NCI-H187 treated with DMSO at 0.1 percent for 48 hours (cell line): ENCODE results near the gene RAD51B.

Source experiments
- DNase-seq: peaks from one replicate; lab custom pipeline; 2025; lab: John Stamatoyannopoulos, UW

The RAD51B gene

DNA sequence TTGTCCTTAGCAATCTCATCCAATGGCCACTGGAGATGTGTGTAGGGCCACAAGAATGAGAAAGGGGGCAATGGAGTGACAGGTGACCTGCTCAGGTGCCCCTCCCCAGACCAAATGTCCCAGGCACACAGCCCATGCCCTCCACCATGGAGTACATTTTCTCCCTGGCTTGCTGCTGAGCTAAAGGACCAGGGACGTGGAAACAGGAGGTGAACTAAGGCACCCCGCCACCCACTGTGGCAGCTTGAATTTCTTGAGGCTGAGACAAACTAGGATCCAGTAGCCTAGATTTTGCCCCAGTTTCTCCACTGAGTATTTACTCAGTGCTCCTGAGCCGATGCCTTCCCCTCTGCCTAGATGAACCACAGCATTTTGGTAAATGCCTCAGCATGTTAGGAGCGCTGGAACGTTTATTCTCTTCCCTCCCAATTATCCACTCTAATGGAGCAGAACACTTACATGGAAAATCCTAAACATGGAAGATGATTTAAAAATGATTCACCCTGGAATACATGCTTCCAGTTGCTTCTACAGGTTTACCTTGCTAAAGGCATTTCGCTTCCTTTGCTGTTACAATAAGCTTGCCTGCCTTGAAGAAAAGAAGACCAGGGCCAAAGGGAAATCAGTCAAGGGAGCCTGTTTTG, 775.3 kb downstream of the RAD51B start:
- DNase-seq, result no peak

DNA sequence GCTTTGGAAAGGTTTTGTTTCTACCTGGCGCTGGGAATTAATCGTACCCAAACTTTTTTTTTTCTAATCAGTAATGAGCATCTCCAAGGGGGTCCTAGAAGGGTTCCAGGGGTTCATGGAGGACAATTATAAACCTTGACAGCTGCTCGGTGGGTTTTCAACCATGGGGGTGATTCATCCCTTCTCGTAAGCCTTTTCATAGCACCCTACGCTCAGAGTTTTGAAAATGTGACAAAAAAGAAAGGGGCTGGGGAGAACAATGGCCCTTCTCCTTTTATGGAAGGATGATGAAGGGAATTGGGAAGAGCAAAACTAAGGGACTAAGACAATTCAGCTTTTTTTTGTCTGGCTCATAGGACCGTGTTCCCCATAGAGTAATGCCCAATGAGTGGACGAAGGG, 776.6 kb downstream of the RAD51B start:
- DNase-seq, result no peak

DNA sequence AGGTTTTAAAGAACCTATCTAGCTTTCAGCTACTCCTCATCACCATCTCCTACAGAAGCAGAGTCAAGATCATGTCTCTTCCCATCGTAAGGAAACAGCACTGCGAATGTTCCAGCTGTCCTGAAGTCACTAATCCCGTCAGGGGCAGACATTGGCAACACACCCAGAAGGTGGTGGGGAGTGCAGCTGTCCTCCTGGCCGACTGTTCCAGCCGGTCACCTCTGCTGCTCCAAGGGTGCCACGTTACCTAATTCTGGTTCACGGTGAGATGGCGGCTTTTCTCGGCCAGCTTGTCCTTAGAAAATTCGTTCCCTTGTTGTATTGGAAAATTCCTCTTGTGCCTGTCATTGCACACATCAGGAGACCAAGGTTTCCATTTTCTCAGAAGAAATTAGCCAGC, 777.1 kb downstream of the RAD51B start:
- no peak for DNase-seq

DNA sequence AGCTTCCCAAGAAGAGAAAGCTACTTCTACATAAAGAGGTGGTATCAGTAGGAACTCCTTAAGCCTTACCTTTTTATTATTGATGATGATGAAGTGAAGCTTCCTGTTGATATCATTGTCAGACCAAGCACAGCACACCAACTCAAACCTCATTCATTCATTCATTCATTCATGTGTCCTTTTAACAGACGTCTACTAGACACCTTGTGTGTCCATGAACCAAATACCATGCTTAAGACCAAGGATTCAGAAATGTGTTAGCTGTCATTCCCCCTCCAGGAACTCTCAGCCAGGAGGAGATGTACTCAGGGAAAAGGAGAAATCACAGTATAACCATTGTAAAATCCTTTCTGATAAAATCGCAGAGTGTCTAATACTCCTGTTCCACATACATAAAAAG, 778.5 kb downstream of the RAD51B start:
- DNase-seq, result no peak

DNA sequence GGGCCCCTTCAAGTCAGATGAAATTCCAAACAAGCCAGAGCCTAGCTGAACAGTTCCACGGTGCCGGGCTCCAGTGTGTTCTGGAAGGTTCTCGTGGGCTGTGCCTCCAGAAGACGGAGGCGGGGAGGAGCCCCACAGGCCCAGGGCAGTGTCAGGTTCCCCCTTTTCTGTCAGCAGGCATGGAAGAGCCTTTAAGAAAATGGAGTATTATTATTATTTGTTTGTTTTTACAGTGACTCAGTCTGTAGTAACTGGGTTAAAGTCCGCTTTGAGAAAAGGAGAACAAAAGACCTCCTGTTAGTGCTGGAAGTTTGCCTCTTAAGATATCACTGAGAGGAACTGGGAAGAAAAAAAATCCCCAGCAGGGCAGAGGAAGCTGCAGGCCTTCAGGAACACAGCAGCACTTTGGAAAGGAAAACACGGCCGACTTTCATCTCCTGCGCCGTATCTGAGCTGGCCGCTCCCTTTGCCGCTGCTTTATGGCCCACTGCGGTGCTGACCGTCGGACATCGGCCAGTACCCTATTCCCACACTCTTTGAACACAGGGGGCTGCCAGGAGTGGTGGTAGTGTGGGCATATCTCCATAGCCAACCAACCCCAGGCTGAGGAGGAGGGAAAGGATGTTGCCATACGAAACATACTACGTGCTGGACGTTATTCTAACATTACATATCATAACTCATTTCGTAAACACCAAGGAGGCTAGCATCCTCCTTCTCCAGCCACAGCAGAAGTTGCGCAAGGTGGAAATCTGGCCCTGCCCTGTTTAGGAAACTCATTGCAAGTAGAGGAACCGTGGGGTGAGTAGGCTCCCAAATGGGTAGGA, 779.3 kb downstream of the RAD51B start:
- no peak for DNase-seq

DNA sequence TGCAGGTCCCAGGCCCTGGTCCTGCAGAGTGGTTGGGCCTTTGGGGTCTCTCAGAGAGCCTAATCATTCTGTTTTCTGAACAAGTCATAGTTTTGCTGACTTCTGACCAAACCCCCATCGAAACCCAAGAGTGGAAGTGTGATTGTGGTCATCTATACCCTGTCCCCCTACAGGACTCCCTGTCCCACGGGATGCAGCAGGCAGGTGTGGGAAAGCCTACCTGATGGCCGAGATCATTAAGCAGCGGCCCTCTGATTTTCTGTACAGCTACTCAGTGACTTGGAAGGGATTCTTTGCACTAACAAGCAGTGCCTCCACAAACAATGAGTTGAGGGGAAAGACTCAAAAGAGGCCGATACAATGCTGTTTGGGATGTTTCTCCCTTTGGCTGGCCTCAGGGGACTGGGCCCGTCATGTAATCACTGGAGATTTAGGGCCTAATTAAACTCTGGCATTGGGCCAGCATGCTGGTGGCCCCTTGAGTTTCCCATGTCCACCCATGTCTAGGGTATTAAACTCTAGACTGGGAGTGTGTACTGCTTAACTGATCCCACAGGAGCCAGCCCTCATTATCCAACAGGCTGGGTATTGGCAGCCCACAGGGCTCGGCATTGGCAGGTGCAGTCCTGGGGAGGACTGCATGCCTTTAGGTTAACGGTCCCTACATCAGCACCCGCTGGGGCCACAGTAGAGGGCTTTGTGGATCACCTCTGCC, 780.5 kb downstream of the RAD51B start:
- no peak for DNase-seq

DNA sequence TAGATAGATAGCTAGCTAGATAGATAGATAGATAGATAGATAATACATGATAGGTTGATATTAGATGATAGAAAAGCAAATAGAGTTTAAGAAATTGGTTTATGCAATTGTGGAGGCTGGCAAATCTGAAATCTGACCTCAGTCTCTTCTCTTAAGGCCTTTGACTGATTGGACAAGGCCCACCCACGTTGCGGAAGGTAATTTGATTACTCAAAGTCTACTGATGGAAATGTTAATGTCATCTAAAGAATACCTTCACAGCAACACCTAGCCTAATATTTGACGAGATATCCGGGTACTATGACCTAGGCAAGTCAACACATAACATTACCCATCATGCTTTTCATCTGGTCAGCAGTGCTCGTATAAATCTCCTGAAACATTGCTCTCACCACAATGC, 782.9 kb downstream of the RAD51B start:
- DNase-seq, result no peak

DNA sequence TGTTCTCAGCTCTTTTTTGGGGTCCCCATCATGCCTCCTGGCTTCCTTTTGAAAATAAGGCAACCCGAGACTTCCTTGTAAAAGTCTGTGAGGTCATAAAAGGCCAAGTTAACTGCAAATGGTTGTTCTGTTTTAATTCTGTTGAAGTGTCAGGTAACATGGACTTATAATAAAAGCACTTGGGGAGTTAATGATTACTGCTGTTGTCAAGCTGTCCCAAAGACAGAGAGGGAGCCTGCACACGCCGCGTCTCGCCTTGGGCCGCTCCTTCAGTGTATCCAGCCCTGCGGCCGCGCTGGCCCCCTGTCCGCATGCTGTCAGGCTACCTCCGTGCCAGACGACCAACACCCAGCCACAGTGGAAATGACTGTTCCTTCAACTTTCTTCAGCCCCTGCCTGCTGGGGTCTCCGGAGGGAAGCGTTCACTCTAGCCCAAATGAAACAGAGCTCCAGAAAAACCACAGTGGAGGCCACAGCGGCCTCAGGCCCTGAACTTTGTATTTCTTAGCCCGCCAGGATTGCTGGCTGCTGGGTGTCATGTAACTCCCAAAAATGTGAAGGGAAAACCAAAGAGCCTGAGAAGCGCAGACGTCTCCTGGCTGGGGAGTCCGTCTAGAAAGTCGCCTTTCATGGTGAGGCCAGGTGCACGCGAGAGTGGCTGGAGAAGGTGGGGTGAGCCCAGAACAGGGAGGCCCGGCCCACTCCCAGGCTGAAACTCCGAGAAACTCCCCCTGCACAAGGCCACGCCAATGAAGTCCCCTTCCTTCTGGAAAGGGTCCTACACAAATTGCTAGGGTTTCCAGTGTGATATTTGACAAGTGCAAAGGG, 784.2 kb downstream of the RAD51B start:
- no peak for DNase-seq

DNA sequence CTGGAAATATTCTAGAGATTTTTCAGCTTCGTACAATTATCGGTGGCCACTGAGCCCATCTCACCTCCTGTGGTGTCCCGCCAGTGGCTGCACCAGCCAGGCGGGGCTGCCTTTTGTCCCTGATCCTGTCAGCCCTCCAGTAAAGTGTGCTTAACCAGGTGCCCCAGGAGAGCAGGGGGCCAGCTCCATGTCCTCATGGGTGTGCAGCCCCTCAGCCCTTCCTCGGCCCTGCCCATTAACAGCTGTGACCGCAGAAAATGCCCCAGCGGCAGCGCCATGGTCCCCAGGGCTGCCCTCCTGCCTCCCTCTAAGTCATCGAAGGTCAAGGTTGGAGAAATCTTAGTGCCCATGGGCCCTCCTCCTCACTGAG, 784.8 kb downstream of the RAD51B start:
- DNase-seq, result no peak

DNA sequence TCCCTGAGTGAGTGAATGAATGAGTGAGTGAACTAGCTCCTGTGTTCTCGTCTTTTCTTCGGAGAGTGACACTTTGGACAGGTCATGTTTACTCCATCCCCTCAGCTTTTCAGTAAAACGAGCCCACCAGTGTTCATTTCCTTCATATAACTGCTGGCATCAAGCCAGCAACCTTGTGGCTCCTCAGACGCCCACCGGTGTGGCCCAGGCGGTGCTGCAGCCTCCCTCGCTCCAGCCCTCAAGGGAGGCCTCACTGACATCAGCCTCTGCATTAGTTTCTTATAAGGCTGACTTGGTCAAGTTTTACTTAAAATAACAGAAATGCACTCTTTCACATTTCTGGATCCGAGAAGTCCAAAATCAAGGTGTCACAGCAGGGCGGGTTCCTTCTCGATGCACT, 785.2 kb downstream of the RAD51B start:
- DNase-seq, result no peak

DNA sequence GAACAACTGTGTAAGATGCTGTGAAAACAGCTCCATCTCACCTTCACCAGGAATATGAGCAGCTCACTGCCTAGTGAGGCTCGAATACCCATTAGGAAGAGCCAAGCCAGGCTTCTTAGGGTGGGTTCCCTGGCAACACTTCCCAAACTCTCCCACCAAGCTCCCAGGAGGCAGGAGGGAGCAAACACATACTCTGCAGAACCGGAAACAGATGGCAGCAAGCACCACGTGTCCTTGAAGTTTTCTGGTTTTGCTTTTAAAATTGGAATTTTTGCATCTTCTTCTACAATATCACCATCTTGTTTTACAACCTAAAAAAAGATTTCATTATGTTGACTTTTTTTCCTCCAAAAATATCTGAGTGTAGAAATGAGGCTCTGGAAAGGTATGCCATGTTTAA, 786.6 kb downstream of the RAD51B start:
- no peak for DNase-seq

DNA sequence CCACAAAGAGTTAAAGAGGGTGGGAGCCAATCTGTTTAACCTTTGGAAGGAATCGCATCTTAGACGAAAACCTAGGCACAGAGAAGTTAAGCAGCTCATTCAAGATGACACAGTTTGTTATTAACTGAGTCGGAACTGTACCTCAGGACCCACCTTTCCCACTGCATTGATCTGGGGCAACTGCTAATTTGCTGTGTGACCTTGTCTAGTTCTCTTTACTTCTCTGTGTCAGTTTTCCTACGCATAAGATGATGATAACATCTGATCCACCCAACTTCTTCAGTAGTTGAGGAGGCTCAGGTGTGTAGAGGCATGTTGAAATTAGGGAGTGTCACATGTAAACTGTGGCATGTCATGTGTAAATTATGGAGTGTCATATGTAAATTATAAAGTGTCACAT, 787.1 kb downstream of the RAD51B start:
- DNase-seq, result no peak

DNA sequence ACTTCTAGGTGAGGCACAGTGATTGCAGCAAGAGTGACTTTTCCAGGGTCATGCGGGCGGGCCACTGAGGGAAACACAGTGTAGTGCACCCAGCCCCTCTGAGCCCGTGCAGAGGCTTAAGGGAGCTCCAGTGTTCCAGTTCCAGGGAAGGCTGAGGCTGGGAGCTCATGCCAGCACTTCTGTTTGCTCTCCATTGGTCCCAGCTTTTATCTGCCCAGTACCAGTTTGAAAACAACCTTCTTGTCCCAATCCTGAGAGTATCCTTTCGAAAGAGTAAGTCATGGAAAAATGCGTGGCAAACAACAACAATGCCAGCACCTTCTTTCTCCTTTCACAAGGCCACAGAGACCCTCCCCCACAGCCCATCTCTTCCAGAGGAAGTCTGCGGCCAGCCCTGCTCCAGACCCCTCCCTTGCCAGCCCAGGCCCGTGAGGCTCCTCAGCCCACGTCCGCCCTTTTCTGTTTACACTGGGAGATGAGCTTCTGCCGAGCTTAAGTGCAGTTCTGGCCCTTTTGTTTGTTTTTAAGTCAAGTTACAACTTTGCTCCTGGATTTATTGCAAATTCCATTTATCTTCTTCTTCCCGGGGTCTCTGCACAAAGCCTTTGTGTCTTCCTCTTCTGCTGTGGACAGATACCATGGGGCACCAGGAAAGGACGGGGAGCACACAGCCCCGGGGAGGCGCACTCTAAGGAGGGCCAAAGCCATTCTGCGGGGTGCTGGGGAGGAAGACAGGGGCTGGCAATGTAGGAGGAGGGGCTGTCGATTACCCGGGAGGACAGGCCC, 787.7 kb downstream of the RAD51B start:
- DNase-seq, result no peak

DNA sequence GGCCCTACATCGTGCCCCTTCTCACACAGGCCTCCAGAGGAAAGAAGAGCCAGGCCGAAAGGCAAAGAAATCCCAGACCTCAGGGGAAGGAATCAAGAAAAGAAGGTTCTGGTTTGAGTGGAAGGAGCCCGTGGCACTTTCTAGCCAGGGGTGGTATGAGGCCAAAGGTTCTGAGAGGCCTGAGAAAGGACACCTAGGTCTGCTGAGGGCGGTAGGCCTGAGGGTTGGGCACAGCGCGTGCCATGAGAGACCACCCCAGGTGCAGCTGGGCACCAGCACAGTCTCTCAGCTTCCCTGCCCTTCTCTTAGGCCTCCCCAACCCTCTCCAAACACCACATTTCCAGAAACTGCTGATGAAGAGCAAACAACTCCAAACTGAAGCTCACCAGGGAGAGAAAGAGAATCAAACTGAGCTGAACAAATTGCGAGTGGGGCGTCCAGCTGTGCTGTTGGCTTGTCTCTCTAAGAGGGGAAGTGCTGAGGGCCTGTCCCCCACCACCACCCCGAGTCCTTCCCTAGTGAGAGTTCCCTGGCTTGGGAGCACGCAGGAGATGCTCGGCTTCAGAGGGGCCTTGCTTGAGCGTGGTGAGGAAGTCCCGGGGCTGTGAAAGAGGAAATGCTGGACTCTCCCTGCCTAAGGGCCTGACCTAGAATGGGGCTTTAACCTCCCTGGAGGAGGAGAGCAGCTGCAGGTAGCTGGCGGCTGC, 788.4 kb downstream of the RAD51B start:
- DNase-seq, result no peak

DNA sequence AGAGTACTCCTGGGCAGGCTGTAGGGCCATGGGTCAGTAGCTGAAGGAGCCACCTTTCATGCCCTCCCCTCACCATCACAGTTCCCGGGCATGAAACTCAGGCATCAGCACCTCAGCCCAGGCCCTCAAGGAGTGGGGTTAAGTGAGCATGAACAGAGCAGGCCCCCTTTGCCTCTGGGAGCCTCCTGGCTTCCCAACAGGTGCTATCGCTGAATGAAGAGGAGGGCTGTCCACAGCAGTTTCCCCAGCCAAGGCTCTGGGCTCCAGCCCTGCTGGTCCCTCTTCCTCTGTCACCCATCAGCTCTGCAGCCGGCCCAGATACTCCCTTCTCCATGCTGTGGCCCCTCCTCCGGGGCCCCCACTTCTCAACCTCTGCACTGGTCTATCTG, 789.0 kb downstream of the RAD51B start:
- DNase-seq, result no peak

DNA sequence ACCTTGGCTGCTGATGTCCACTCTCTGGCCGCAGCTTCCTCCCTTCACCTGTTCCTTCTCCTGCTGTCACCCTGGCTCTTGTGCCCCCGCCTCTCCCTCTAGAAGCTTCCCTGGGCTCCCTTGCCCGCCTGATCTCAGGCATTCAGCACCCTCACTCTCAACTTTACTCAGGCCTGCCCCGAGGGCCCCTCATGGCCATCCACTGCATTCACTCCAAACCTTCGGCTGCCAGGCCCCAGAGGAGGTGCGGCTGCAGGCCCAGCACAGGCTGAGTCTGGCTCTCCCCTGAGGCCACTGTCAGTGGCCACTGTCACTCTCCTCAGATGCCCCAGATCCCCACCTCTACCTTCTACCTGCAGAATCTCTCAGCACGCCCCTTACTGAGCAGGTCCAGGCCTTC, 789.4 kb downstream of the RAD51B start:
- DNase-seq, result no peak

DNA sequence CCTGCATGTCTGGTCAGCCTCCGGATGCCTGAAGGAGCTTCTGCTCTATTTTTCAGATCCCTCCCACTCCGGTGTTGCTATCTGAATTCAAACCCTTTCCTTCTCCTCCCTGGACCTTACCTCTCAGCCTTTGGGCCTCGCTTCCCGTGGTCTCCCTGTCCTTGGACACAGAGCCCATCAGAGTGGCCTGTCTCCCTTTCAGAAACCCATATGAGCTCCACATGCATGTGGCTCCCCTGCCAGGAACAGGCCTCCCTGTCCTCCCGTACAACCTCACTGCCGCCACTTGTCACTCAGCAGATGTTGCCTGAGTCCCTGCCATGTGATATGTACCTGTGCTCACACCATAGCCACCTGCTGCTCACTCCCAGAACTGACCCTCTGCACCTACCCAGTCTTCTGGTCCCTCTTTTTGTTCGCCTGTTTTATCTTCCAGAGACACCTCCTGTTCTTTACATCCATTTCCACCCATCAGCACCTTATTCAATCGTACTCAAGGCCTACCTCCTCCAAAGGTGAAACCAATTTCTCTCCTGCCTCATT, 790.7 kb downstream of the RAD51B start:
- no peak for DNase-seq

DNA sequence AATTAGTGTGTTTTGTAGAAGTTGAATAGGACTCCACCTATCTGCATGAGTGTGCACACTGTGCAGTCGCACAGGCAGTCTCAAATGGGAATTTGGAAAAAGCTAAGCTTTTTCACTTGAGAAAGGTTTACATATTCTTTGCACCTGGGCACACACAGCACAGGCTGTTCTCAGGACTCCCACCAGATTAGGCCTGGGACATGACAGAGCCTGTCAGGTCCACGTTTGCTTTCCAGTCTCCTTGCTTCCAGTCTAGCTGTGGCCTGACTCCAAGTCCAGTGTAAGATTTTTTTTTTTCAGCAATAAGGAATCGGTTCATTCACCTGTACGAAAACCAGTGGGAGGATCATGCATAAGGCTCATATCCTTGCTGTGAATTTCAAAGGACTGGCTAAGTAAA, 792.0 kb downstream of the RAD51B start:
- DNase-seq, result no peak

DNA sequence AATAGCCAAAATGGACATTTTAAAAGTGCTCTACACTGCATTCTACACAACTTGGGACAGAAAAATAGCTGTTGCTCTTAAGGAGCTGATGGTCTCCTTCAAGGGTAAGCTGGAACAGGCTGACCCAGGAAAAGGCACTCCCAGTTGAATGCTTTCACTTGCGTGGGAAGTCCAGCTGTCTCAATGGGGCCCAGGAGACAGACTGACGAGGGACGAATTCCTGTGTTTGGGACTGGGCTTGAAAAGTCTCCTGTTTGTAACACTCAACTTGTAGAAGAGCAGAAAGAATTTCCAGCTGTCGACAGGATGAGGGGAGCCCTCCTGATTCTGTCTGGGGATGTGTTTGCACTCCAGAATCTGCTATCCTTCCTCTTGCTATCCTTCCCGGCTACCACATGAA, 792.5 kb downstream of the RAD51B start:
- no peak for DNase-seq

DNA sequence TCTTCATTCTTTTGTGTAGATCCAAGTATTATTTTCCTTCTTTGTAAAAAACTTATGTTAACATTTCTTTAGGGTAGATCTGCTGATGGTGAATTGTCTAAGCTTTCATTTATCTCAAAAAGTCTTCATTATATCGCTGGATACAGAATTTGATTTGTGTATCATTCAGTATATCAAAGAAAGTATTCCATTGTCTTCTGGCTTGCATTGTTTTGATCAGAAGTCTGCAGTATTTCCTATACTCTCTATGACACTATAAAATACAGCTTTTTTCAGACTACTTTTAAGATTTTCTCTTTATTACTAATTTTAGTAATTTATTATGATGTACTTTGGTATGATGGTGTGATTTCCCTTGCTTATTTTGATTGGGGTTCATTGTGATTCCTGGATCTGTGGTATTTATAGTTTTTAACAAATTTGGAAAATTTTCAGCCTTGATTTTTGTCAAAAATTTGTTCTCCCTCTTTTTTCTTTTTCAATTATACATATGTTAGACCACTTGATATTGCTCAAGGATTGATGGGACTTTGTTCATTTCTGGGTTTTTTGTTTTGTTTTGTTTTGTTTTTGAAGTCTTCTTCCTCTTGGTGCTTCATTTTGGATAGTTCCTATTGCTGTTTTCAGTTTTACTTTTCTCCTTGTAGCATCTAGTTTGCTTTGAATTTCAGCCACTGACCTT, 796.8 kb downstream of the RAD51B start:
- DNase-seq, result no peak
